Measurements from ENCODE around the gene NEK6. TPM values are rescaled to one million over a fixed set of nuclear protein-coding genes. Genes with fewer than 3 reads are reported as not detected.

NEK6 gene
- total and polyA plus RNA-seq, 10 of the 15 experiments (the other 5 are each of a cell fraction or from before 2014, with no cell fraction given): 31.3 to 161 (median 89.2) TPM

GRCh38 chr9:124388275-124389048, 130.7 kb downstream of the NEK6 start (continued):
- TF ChIP-seq YY1 (IDR thresholded peaks at IDR 0.05; ENCODE audit: low read depth, low read length) (no peak), SREBF1 (IDR thresholded peaks at IDR 0.05; ENCODE audit: low read length) (no peak), SIN3A (IDR thresholded peaks at IDR 0.05; ENCODE audit: low read depth, low read length) (no peak), TAF1 (IDR thresholded peaks at IDR 0.05; ENCODE audit: borderline replicate concordance, low read depth, low read length) (no peak), FOS (IDR thresholded peaks at IDR 0.05; ENCODE audit: borderline replicate concordance, extremely low read depth, insufficient read length) (no peak), PBX3 (IDR thresholded peaks at IDR 0.05; ENCODE audit: insufficient replicate concordance, low read depth, low read length) (no peak), NR2C2 (IDR thresholded peaks at IDR 0.05; ENCODE audit: borderline replicate concordance, control insufficient read depth, insufficient read length, low read depth) (no peak), EED (IDR thresholded peaks at IDR 0.05; ENCODE audit: low read depth) (no peak), SPI1 (IDR thresholded peaks at IDR 0.05; ENCODE audit: borderline replicate concordance, insufficient read depth, low read depth, low read length) (no peak)

Data from GM12878 (cell line).